Smooth muscle cell (in vitro differentiated cells): ENCODE results near the gene NXF1. TPM values are rescaled to one million over a fixed set of nuclear protein-coding genes. Genes with fewer than 3 reads are reported as not detected.

Experiments
- DNase-seq: peaks from one replicate; lab custom pipeline; 2025; ENCODE audit not compliant: unreplicated experiment; lab: John Stamatoyannopoulos, UW
- H2AFZ ChIP-seq: fragments of 200-600 bp; sonication (generic); 2 replicates; pipeline ENCODE4 v1.6.0; 2016; ENCODE audit warnings: antibody characterized with exemption, low read depth, mild to moderate bottlenecking
- H3F3A ChIP-seq: fragments of 200-600 bp; sonication (generic); 2 replicates; pipeline ENCODE4 v1.6.0; 2017; ENCODE audit warnings: antibody characterized with exemption, low read depth
- H3K27ac ChIP-seq: fragments of 200-600 bp; sonication (generic); 2 replicates; pipeline ENCODE4 v1.5.1; 2016; ENCODE audit warnings: low read depth, mild to moderate bottlenecking
- H3K27me3 ChIP-seq: fragments of 200-600 bp; sonication (generic); 2 replicates; pipeline ENCODE4 v1.6.1; 2016; ENCODE audit warnings: low read depth, mild to moderate bottlenecking
- H3K36me3 ChIP-seq: fragments of 200-600 bp; sonication (generic); 2 replicates; pipeline ENCODE4 v1.5.1; 2016; ENCODE audit warnings: low read depth
- H3K4me1 ChIP-seq: fragments of 200-600 bp; sonication (generic); 2 replicates; pipeline ENCODE4 v1.5.1; 2016; ENCODE audit warnings: low read depth
- H3K4me2 ChIP-seq: fragments of 200-600 bp; sonication (generic); 2 replicates; pipeline ENCODE4 v1.6.0; 2016; ENCODE audit warnings: mild to moderate bottlenecking
- H3K4me3 ChIP-seq: fragments of 200-600 bp; sonication (generic); 2 replicates; pipeline ENCODE4 v1.5.1; 2016; ENCODE audit warnings: mild to moderate bottlenecking
- H3K79me2 ChIP-seq: fragments of 200-600 bp; sonication (generic); 2 replicates; pipeline ENCODE4 v1.6.0; 2016; ENCODE audit warnings: low read depth, mild to moderate bottlenecking
- H3K9ac ChIP-seq: fragments of 200-600 bp; sonication (generic); 2 replicates; pipeline ENCODE4 v1.6.0; 2016; ENCODE audit warnings: low read depth
- H3K9me3 ChIP-seq: fragments of 200-600 bp; sonication (generic); replicated peaks from 2 replicates; pipeline ENCODE4 v1.5.1; 2016; ENCODE audit warnings: low read depth
- H4K20me1 ChIP-seq: fragments of 200-600 bp; sonication (generic); 2 replicates; pipeline ENCODE4 v1.6.0; 2016; ENCODE audit warnings: low read depth
- WGBS: methylation state at CpG from one replicate; pipeline ENCODE4 v1.1.7; 2016; ENCODE audit warnings: low lambda C conversion rate; 5-methylcytosine and 5-hydroxymethylcytosine counted together
- polyA plus RNA-seq: library from polyadenylated mRNA; unstranded; fragments of >200 nt; fragmentation: Nextera tagmentation; extraction: Ambion mirVana; gene quantifications from 2 replicates; pipeline ENCODE4 v1.2.1, GENCODE V29; 2016
- total RNA-seq: library from RNA; depleted of rRNA; stranded (reverse); fragments of >200 nt; gene quantifications from 2 replicates; pipeline ENCODE4 v1.2.3, GENCODE V29; 2014
- TF ChIP-seq, protein P1 (sequence below): fragments of 200-600 bp; sonication (generic); IDR thresholded peaks from 2 replicates; pipeline ENCODE4 v1.5.1; 2017; ENCODE audit warnings: borderline replicate concordance, mild to moderate bottlenecking, antibody characterized with exemption; ENCODE audit not compliant: insufficient read depth, poor library complexity, severe bottlenecking

Gene NXF1
- total and polyA plus RNA-seq, 2 experiments from 2014 or later = 33.4 to 46.5 TPM

DNA sequence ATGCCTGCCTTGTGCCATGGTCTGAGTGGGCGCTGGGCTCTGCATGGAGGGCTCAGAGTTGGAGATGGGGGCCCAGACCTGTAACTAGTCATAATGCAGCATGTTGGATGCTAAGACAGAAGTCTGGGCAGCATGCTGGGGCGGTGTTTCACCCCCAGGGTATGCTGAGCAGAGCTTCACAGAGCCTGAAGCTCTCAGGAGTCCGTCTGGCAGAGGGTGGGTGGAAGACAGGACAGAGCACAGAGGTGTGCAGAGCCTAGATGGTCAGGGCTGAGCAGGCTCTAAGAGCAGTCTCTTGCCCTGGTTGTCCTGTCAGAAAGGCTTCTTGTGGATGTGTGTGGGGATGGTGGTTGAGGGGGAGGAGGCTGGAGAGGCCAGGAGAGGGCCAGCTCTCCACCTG lies 26.8 kb downstream of the NXF1 start:
- no peak overlapping the region for H2AFZ ChIP-seq
- H3K36me3 ChIP-seq = no peaks in the 10 kb centered on the region
- no peaks in the 10 kb centered on the region for H3F3A ChIP-seq
- TF ChIP-seq, protein P1, sequence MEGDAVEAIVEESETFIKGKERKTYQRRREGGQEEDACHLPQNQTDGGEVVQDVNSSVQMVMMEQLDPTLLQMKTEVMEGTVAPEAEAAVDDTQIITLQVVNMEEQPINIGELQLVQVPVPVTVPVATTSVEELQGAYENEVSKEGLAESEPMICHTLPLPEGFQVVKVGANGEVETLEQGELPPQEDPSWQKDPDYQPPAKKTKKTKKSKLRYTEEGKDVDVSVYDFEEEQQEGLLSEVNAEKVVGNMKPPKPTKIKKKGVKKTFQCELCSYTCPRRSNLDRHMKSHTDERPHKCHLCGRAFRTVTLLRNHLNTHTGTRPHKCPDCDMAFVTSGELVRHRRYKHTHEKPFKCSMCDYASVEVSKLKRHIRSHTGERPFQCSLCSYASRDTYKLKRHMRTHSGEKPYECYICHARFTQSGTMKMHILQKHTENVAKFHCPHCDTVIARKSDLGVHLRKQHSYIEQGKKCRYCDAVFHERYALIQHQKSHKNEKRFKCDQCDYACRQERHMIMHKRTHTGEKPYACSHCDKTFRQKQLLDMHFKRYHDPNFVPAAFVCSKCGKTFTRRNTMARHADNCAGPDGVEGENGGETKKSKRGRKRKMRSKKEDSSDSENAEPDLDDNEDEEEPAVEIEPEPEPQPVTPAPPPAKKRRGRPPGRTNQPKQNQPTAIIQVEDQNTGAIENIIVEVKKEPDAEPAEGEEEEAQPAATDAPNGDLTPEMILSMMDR = no peak
- no peak overlapping the region for H3K4me3 ChIP-seq
- H4K20me1 ChIP-seq = no peaks in the 10 kb centered on the region
- peaks cover 5% of the 10 kb centered on the region for H3K79me2 ChIP-seq
- WGBS = 97% methylated on average over 3 of the region's 3 CpGs
- no peaks in the 10 kb centered on the region for H3K9me3 ChIP-seq
- no peaks in the 10 kb centered on the region for H3K27me3 ChIP-seq
- H3K4me2 ChIP-seq = no peak overlapping the region
- DNase-seq = no peak
- no peak overlapping the region for H3K27ac ChIP-seq
- no peaks in the 10 kb centered on the region for H3K4me1 ChIP-seq
- H3K9ac ChIP-seq = no peak overlapping the region

- Histone ChIP-seq H3K9ac (no peak overlapping the region), H3K9me3 (no peaks in the 10 kb centered on the region), H3K27me3 (no peaks in the 10 kb centered on the region), H3K27ac (no peak overlapping the region), H3F3A (no peaks in the 10 kb centered on the region), H3K4me3 (no peak overlapping the region), H4K20me1 (no peaks in the 10 kb centered on the region), H2AFZ (no peak overlapping the region), H3K4me2 (no peak overlapping the region), H3K4me1 (no peaks in the 10 kb centered on the region), H3K36me3 (no peaks in the 10 kb centered on the region), H3K79me2 (peaks cover 7% of the 10 kb centered on the region)
- 76% methylated on average over 2 of the region's 2 CpGs for WGBS
- TF ChIP-seq, protein P1 = no peak
- DNase-seq = no peak
Observed at GRCh38 chr11:62777389-62777788, 27.9 kb downstream of the NXF1 start.

GRCh38 chr11:62775646-62776045 lies 29.6 kb downstream of the NXF1 start:
- no peaks in the 10 kb centered on the region for H3F3A ChIP-seq
- H4K20me1 ChIP-seq = no peaks in the 10 kb centered on the region
- H3K4me3 ChIP-seq = no peak overlapping the region
- H3K36me3 ChIP-seq = no peaks in the 10 kb centered on the region
- no peaks in the 10 kb centered on the region for H3K9me3 ChIP-seq
- H3K9ac ChIP-seq = no peak overlapping the region
- no peak overlapping the region for H3K27ac ChIP-seq
- no peak overlapping the region for H3K4me2 ChIP-seq
- 92% methylated on average over 16 of the region's 17 CpGs for WGBS
- H3K79me2 ChIP-seq = peaks cover 14% of the 10 kb centered on the region
- TF ChIP-seq, protein P1 = no peak
- no peaks in the 10 kb centered on the region for H3K27me3 ChIP-seq
- peaks cover 2% of the 10 kb centered on the region for H3K4me1 ChIP-seq
- H2AFZ ChIP-seq = no peak overlapping the region
- no peak for DNase-seq

GRCh38 chr11:62774407-62774806 lies 30.8 kb downstream of the NXF1 start:
- no peaks in the 10 kb centered on the region for H3K36me3 ChIP-seq
- 94% methylated on average over 6 of the region's 6 CpGs for WGBS
- H3K27ac ChIP-seq = no peak overlapping the region
- no peak for DNase-seq
- no peaks in the 10 kb centered on the region for H4K20me1 ChIP-seq
- no peaks in the 10 kb centered on the region for H3K27me3 ChIP-seq
- H3K4me3 ChIP-seq = no peak overlapping the region
- H3K9ac ChIP-seq = no peak overlapping the region
- H3K9me3 ChIP-seq = no peaks in the 10 kb centered on the region
- TF ChIP-seq, protein P1 = no peak
- H2AFZ ChIP-seq = no peak overlapping the region
- peaks cover 14% of the 10 kb centered on the region for H3K79me2 ChIP-seq
- no peak overlapping the region for H3K4me2 ChIP-seq
- H3K4me1 ChIP-seq = peaks cover 13% of the 10 kb centered on the region
- H3F3A ChIP-seq = peaks cover 3% of the 10 kb centered on the region
